HEK293T (cell line): ENCODE measurements around the gene CXCL8.

Source experiments
- CTCF ChIA-PET: fragments of 350-600 bp; formaldehyde crosslinking; extraction: SDS; loops from one replicate; lab custom pipeline; 2021; ENCODE audit warnings: antibody characterized with exemption, inconsistent platforms; lab: Yijun Ruan, JAX
- POLR2A ChIA-PET: fragments of 350-600 bp; formaldehyde crosslinking; extraction: SDS; loops from one replicate; lab custom pipeline; 2020; ENCODE audit warnings: antibody characterized with exemption, inconsistent platforms; lab: Yijun Ruan, JAX
- DNase-seq: peaks from one replicate; pipeline ENCODE4 v3.0.0; 2012; ENCODE audit warnings: mixed read lengths; ENCODE audit errors: extremely low spot score
- ARNT ChIP-seq: fragments of 450-650 bp; IDR thresholded peaks from 2 replicates; pipeline ENCODE4 v1.6.1; 2017; ENCODE audit warnings: mild to moderate bottlenecking
- BHLHE40 ChIP-seq: fragments of 450-650 bp; IDR thresholded peaks from 2 replicates; pipeline ENCODE4 v1.6.1; 2016; ENCODE audit warnings: mild to moderate bottlenecking, moderate library complexity, borderline replicate concordance
- CTBP1 ChIP-seq: fragments of 450-650 bp; IDR thresholded peaks from 2 replicates; pipeline ENCODE4 v1.6.1; 2016; ENCODE audit warnings: borderline replicate concordance
- ELF4 ChIP-seq: fragments of 450-650 bp; IDR thresholded peaks from 2 replicates; pipeline ENCODE4 v1.6.1; 2017; ENCODE audit warnings: antibody characterized with exemption
- FOXA1 ChIP-seq: fragments of 450-650 bp; IDR thresholded peaks from 2 replicates; pipeline ENCODE4 v1.6.1; 2016; ENCODE audit warnings: mild to moderate bottlenecking
- FOXK2 ChIP-seq: fragments of 450-650 bp; IDR thresholded peaks from 2 replicates; pipeline ENCODE4 v1.6.1; 2016; ENCODE audit warnings: mild to moderate bottlenecking
- FOXM1 ChIP-seq: fragments of 450-650 bp; IDR thresholded peaks from 2 replicates; pipeline ENCODE4 v1.6.1; 2017; ENCODE audit warnings: mild to moderate bottlenecking, borderline replicate concordance
- HDGF ChIP-seq: fragments of 450-650 bp; IDR thresholded peaks from 2 replicates; pipeline ENCODE4 v1.6.1; 2017; ENCODE audit warnings: antibody characterized with exemption, borderline replicate concordance
- L3MBTL2 ChIP-seq: fragments of 450-650 bp; conservative IDR thresholded peaks from 2 replicates; pipeline ENCODE4 v1.6.1; 2016; ENCODE audit warnings: mild to moderate bottlenecking
- LEF1 ChIP-seq: fragments of 450-650 bp; IDR thresholded peaks from 2 replicates; pipeline ENCODE4 v1.6.1; 2017; ENCODE audit warnings: mild to moderate bottlenecking, borderline replicate concordance
- NFRKB ChIP-seq: fragments of 450-650 bp; IDR thresholded peaks from 2 replicates; pipeline ENCODE4 v1.6.1; 2016; ENCODE audit warnings: mild to moderate bottlenecking, moderate library complexity
- SP1 ChIP-seq: fragments of 450-650 bp; IDR thresholded peaks from 2 replicates; pipeline ENCODE4 v1.6.1; 2017
- SUZ12 ChIP-seq: fragments of 450-650 bp; IDR thresholded peaks from 2 replicates; pipeline ENCODE4 v1.6.1; 2016; ENCODE audit warnings: mild to moderate bottlenecking
- TARDBP ChIP-seq: fragments of 450-650 bp; IDR thresholded peaks from 2 replicates; pipeline ENCODE4 v1.6.1; 2016
- ZNF384 ChIP-seq: fragments of 450-650 bp; IDR thresholded peaks from 2 replicates; pipeline ENCODE4 v1.6.1; 2016
- TF ChIP-seq, protein P1 (sequence below): fragments of 450-650 bp; IDR thresholded peaks from 2 replicates; pipeline ENCODE4 v1.6.1; 2016

CXCL8 gene

DNA sequence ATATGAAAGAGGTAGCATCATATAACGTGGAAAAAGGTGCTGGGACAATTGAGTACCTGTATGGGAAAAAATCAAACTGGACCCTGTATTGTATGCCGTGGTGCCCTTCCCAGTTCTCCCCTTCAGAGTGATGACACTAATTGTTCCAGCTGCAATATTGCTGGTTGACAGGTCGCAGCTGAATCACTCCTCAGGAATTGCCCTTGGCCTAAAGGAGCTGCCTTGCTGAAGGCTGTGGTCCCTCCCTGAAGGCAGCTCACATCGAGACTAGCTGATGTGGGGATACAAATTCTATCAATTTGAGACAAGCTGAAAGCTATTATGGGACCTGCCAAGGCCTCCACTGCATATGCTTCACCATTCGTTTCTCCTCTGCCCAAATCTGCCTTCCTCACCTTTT, 39.3 kb upstream of the CXCL8 start:
- ChIA-PET CTCF (interaction anchor here (0.7 kb wide), 1 partner anchor 19 kb away, joined by 4 read pairs; no protein-coding TSS in a partner anchor), POLR2A (no interaction called here)
- TF ChIP-seq TARDBP = no peak
- no peak for TF ChIP-seq SUZ12
- TF ChIP-seq ELF4 = no peak
- no peak for DNase-seq

DNA sequence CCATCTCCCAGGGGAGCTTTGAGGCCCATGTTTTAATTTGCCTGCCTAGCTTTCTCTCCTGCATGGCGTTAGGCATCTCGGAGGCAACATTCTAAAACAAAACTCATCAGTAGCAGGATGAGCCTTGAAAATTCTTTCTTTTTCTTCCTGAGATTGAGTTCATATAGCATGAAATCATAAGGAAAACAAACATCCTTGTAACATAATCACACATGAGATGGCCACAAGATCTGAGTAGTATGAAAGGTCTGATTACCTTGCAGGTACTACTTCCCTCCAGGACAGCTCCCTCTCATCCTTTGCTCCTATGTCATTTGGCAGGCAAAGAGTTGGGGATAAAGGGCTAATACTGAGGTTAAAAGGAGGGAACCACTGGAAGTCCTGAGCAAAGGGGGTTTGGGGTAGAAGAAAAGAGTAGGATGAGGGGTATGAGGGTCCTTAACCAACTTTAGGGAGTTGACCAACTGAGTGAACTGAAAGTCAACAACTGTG, 37.5 kb upstream of the CXCL8 start:
- ChIA-PET POLR2A (no interaction called here), CTCF (no interaction called here)
- TF ChIP-seq FOXK2 = no peak
- TF ChIP-seq SP1 = no peak
- TF ChIP-seq NFRKB = no peak
- no peak for TF ChIP-seq ARNT
- no peak for TF ChIP-seq FOXA1
- no peak for TF ChIP-seq SUZ12
- no peak for TF ChIP-seq ELF4
- no peak for TF ChIP-seq LEF1
- TF ChIP-seq CTBP1 = no peak
- no peak for TF ChIP-seq FOXM1
- TF ChIP-seq BHLHE40 = no peak
- no peak for TF ChIP-seq HDGF
- no peak for TF ChIP-seq L3MBTL2
- TF ChIP-seq, protein P1, sequence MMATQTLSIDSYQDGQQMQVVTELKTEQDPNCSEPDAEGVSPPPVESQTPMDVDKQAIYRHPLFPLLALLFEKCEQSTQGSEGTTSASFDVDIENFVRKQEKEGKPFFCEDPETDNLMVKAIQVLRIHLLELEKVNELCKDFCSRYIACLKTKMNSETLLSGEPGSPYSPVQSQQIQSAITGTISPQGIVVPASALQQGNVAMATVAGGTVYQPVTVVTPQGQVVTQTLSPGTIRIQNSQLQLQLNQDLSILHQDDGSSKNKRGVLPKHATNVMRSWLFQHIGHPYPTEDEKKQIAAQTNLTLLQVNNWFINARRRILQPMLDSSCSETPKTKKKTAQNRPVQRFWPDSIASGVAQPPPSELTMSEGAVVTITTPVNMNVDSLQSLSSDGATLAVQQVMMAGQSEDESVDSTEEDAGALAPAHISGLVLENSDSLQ = no peak
- no peak for TF ChIP-seq ZNF384
- DNase-seq = no peak

DNA sequence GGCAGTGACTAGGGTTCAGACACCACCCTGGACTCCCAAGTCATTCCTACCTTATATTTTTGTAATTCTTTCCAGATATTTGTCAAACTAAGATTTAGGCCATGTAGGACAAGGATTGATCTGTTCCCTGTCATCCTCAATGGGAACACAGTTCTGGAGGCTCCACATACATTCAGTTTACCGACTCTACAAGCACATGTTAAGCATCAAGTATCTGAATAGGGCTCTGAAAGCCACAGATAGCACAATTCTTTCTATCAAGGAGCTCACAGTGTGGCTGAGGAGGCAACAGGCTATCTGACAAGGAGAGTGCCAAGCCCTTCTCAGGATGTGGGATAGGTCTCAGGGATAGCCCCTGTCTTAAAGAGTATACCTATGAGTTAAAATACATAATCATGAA, 37.0 kb upstream of the CXCL8 start:
- ChIA-PET POLR2A (no interaction called here), CTCF (no interaction called here)
- no peak for TF ChIP-seq ELF4
- no peak for TF ChIP-seq CTBP1
- TF ChIP-seq FOXM1 = no peak
- no peak for TF ChIP-seq LEF1
- TF ChIP-seq HDGF = no peak
- no peak for TF ChIP-seq NFRKB
- TF ChIP-seq TARDBP = no peak
- no peak for TF ChIP-seq BHLHE40
- TF ChIP-seq ARNT = no peak
- TF ChIP-seq FOXK2 = no peak
- TF ChIP-seq, protein P1 = no peak
- TF ChIP-seq L3MBTL2 = no peak
- TF ChIP-seq SP1 = no peak
- TF ChIP-seq ZNF384 = no peak
- TF ChIP-seq SUZ12 = no peak
- no peak for TF ChIP-seq FOXA1
- DNase-seq = no peak

DNA sequence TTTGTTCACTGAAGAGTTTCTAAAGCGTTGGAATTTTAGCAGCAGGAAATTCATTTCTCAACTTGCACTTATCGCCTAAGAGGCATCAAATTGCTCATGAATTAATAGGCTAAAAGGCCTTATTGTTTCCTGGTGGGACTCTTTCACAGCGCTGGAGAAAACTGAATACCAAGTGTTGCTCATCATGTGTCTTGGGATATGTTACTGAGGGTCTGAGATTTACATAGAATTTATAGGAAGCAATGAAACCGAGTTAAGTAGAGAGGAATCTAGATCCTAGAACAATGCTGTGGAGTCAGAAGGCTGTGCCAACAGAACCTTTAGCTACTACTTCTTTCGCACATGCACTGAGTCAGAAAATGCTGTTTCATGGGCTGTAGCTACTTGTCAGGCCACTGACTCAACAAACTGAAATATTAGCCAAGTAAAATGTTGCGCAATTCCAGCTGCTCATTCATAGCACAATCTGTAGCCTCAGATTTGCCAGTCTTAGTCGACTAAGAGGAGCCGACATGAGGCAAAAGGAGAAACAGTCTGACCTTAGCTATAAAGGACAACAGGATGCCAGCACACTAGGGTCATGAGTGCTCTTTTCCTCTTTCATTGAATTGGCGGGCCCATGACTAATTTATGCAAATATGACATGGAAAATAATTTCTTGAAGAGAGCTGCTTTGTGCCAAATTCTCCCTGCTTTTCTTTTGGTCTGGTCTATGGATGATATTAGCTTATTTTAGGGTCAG, 35.9 kb upstream of the CXCL8 start:
- DNase-seq = no peak
- POLR2A ChIA-PET = no interaction called here
- CTCF ChIA-PET = no interaction called here
- TF ChIP-seq HDGF (no peak), ARNT (no peak), SP1 (no peak), ZNF384 (no peak), FOXA1 (no peak)

DNA sequence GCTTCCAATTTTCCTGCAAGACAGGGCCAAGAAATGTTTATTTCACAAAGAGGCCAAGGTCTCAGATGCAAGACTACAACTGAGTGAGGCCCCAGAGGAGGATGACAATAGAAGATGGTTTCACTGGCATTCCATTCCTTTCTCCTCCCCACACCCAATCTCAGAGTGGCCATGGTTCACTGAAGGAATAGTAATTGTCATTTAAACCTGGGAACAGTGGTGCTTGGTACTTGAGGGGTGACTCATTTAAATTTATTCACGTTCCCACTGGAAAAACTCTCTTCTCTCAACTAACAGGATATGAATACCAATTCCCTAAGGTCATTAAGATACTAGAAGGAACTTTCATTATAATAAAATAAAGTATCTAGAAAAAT, 35.3 kb upstream of the CXCL8 start:
- DNase-seq = no peak
- ChIA-PET POLR2A (no interaction called here), CTCF (no interaction called here)
- TF ChIP-seq ZNF384 = no peak
- no peak for TF ChIP-seq CTBP1
- no peak for TF ChIP-seq SUZ12
- no peak for TF ChIP-seq LEF1
- no peak for TF ChIP-seq FOXM1

DNA sequence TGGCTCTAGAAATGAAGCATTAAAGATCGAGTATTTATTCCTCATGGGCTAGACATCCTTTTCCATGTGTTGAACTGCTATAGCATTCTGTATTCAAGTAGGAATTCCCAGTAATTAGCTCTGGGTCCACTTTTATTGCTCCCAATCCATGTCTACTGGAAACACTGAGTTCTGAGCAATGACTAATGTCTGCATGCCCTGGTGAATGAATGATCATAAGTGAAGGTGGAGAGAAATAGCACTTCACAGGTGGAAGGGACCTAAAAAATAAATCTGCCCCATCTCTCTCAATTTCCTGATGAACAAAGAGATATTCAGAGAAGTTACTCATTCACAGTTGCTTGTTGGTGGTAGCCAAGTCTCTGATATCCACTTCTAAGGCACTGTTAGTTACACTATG, 34.6 kb upstream of the CXCL8 start:
- DNase-seq = no peak
- TF ChIP-seq NFRKB (no peak), ELF4 (no peak), SP1 (no peak), L3MBTL2 (no peak), FOXK2 (no peak), ZNF384 (no peak), HDGF (no peak), ARNT (no peak), TARDBP (no peak), FOXA1 (no peak), SUZ12 (no peak), FOXM1 (no peak)
- POLR2A ChIA-PET = no interaction called here
- CTCF ChIA-PET = no interaction called here

DNA sequence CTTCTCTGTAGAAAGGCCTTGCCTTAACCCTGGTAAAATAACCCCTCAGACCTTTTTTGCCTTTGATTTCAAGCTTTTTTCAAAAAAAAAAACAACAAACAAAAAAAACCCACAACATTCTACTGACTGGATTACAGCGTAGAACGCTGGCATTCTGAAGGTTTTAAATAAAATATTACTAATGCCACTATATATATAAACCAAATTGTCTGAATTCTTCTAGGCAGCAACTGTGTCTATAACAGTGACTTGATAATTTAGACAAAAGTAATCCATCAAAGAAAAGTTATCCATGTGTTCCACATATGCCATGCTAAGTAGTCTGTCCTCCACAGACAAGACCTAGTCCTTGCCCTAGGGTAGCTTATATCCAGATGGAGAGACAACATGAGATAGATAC, 33.6 kb upstream of the CXCL8 start:
- TF ChIP-seq ARNT (no peak), LEF1 (no peak), FOXA1 (no peak), SUZ12 (no peak), ZNF384 (no peak), ELF4 (no peak), FOXM1 (no peak), FOXK2 (no peak), TARDBP (no peak)
- no peak for DNase-seq
- POLR2A ChIA-PET = no interaction called here
- CTCF ChIA-PET = no interaction called here
